ENCODE measurements around the gene HDDC3.

DNA sequence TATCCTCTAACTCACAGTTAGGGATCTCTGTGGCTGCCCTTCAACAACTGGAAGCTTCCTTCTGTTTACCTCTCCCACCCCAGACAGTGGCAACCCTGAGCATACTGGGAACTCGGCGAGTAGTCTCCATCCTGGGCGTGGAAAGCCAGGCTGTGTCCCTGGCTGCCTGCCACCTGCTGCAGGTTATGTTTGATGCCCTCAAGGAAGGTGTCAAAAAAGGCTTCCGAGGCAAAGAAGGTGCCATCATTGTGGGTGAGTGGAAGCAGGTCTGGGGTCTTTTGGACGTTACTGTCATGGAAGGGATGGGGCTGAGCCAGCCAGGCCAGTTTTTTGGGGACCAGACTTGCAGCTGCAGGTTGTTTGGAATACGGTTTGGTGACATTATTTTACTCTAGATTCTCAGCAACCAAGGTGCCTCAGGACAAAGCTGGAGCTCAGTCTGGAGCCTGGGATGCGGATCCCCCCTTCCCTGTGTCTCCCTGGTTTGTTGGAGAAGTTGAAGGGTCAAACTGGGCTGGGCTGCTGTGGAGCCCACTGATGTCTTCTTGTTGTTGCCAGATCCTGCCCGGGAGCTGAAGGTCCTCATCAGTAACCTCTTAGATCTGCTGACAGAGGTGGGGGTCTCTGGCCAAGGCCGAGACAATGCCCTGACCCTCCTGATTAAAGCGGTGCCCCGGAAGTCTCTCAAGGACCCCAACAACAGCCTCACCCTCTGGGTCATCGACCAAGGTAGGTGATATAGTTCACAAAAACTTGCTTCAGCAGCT is 10.2 kb upstream of the HDDC3 start:
- TF ChIP-seq, protein P1, sequence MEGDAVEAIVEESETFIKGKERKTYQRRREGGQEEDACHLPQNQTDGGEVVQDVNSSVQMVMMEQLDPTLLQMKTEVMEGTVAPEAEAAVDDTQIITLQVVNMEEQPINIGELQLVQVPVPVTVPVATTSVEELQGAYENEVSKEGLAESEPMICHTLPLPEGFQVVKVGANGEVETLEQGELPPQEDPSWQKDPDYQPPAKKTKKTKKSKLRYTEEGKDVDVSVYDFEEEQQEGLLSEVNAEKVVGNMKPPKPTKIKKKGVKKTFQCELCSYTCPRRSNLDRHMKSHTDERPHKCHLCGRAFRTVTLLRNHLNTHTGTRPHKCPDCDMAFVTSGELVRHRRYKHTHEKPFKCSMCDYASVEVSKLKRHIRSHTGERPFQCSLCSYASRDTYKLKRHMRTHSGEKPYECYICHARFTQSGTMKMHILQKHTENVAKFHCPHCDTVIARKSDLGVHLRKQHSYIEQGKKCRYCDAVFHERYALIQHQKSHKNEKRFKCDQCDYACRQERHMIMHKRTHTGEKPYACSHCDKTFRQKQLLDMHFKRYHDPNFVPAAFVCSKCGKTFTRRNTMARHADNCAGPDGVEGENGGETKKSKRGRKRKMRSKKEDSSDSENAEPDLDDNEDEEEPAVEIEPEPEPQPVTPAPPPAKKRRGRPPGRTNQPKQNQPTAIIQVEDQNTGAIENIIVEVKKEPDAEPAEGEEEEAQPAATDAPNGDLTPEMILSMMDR (conservative IDR thresholded peaks at IDR 0.05; ENCODE audit: low read depth, low read length), result no peak
- TF ChIP-seq EZH2 (IDR thresholded peaks at IDR 0.05; ENCODE audit: low read length, unreplicated experiment), result no peak
